ENCODE measurements around the gene IFNLR1. TPM values are rescaled to one million over a fixed set of nuclear protein-coding genes. Genes with fewer than 3 reads are reported as not detected.
A peak's percentile ranks its signal among the peaks of the same experiment; 100 is the strongest.

Gene IFNLR1
- total and polyA plus RNA-seq, 2 donors (not counting 3 experiments of a cell fraction or from before 2014, with no cell fraction given): 0.01 TPM; not detected in 1

DNA sequence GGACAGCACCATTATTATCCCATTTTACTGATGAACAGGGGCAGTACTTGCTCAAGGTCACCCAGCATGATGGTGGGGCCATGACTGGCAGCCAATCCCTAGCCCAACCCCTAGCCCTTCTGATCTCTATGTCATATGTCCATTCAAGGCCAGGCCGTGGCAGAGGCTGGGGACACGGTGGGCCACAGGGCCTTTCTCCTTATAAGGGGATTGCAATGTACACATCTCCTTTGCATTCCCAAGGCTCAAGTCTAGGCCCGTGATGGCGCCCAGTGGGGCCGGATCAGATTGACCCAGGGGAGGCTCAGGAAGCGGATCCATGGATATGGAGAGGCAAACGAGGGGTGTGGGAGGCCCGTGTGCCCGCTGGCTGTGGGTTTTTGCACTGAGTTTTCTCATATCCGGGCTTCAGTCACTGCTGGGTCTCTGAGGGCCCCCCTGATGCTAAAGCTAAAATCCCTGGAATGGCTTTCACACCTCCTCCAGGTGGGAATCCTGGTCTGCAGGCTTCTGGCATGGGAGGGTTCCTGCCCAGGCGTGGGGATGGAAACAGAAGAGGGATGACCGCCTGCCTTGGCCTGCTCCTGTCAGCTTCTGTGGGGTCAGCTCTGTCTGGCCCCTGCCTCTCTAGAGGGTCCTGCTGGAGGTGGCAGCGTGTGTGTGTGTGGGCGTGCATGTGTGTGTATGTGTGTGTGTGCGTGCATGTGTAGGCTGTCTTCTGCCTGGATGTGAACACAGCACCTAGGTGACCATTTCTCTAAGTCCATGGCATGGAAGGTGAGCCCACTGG is 77.2 kb downstream of the IFNLR1 start:
- FAIRE-seq: no peak
- Histone ChIP-seq H2AFZ (ENCODE audit: low read depth, low read length) (no peak overlapping the region), H3K27me3 (ENCODE audit: control insufficient read depth in 2 of 2, insufficient read depth in 2 of 2, low read length in 2 of 2) (peaks cover 0 to 2% of the 10 kb centered on the region in 2 experiments), H3K79me2 (ENCODE audit: control insufficient read depth, insufficient read depth, low read length) (no peaks in the 10 kb centered on the region), H3K9ac (replicated peaks; ENCODE audit: extremely low read depth, insufficient read depth, low read length) (no peak overlapping the region), H3K9me3 (replicated peaks; ENCODE audit: control insufficient read depth, insufficient read depth, low read length) (no peaks in the 10 kb centered on the region), H3K36me3 (ENCODE audit: control insufficient read depth in 2 of 2, extremely low read depth in 1 of 2, insufficient read depth in 2 of 2, low read length in 2 of 2) (no peaks in the 10 kb centered on the region), H3K4me3 (replicated peaks in 1 of 3; ENCODE audit: insufficient read depth in 1 of 3, low read depth in 1 of 3, low read length in 3 of 3) (no peak overlapping the region), H4K20me1 (replicated peaks; ENCODE audit: control insufficient read depth, extremely low read depth, insufficient read depth, low read length) (no peaks in the 10 kb centered on the region), H3K27ac (ENCODE audit: insufficient read depth, low read depth, low read length) (no peak overlapping the region), H3K4me1 (ENCODE audit: control insufficient read depth, extremely low read depth, insufficient read depth, low read length) (peaks cover 25% of the 10 kb centered on the region), H3K9me1 (replicated peaks; ENCODE audit: control insufficient read depth, extremely low read depth, insufficient read depth, low read length) (no peaks in the 10 kb centered on the region), H3K4me2 (ENCODE audit: insufficient read depth, low read length) (no peak overlapping the region)
- CTCF ChIA-PET: interaction anchor here (3.2 kb wide), 1 partner anchor 41 kb away, joined by 26 read pairs; no protein-coding TSS in a partner anchor
- intact Hi-C loops (cut with micrococcal nuclease) (loop anchor here (5.0 kb wide), 1 partner anchor 153 kb away; the partner anchor contains the start of gene PNRC2), dilution Hi-C loops (cut with MboI; ENCODE audit: extremely low pct_ligation_motif_present, low sequenced_read_pairs) (no loop called here)
- TF ChIP-seq POLR2A (IDR thresholded peaks at IDR 0.05; ENCODE audit: low read depth, low read length): no peak
- no peak for DNase-seq (ENCODE audit: low read depth, low spot score)
- POLR2A ChIA-PET: no interaction called here
- no TSS peak for BruUV-seq (replicated peaks)

DNA sequence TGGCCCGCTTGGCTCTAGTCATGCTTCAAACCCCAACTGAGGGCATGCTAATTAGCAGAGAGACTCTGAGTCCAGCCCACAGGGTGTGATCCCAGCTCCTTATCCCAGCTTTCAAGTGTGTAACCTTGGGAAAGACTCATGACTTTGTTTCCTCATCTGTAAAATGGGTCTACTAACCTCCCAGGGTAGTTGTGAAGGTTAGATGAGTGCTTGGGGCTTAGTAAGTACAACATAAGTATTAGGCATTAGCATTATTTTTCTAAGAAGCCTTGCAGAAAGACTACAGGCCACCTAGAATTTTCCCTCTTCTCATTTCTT is 78.0 kb downstream of the IFNLR1 start:
- Histone ChIP-seq H3K9ac (replicated peaks; ENCODE audit: extremely low read depth, insufficient read depth, low read length) (no peak overlapping the region), H3K27ac (ENCODE audit: insufficient read depth, low read depth, low read length) (peak overlapping the region; percentile 53), H3K4me3 (replicated peaks in 1 of 3; ENCODE audit: insufficient read depth in 1 of 3, low read depth in 1 of 3, low read length in 3 of 3) (no peak overlapping the region), H3K4me2 (ENCODE audit: insufficient read depth, low read length) (no peak overlapping the region), H3K9me3 (replicated peaks; ENCODE audit: control insufficient read depth, insufficient read depth, low read length) (no peaks in the 10 kb centered on the region), H3K36me3 (ENCODE audit: control insufficient read depth in 2 of 2, extremely low read depth in 1 of 2, insufficient read depth in 2 of 2, low read length in 2 of 2) (no peaks in the 10 kb centered on the region), H3K4me1 (ENCODE audit: control insufficient read depth, extremely low read depth, insufficient read depth, low read length) (peaks cover 25% of the 10 kb centered on the region), H3K9me1 (replicated peaks; ENCODE audit: control insufficient read depth, extremely low read depth, insufficient read depth, low read length) (no peaks in the 10 kb centered on the region), H2AFZ (ENCODE audit: low read depth, low read length) (peak overlapping the region; percentile 91), H3K27me3 (ENCODE audit: control insufficient read depth in 2 of 2, insufficient read depth in 2 of 2, low read length in 2 of 2) (peaks cover 0 to 2% of the 10 kb centered on the region in 2 experiments), H4K20me1 (replicated peaks; ENCODE audit: control insufficient read depth, extremely low read depth, insufficient read depth, low read length) (no peaks in the 10 kb centered on the region), H3K79me2 (ENCODE audit: control insufficient read depth, insufficient read depth, low read length) (no peaks in the 10 kb centered on the region)
- DNase-seq (ENCODE audit: low read depth, low spot score) (no peak), FAIRE-seq (no peak)
- no peak for TF ChIP-seq JUN (IDR thresholded peaks at IDR 0.05; ENCODE audit: borderline replicate concordance, insufficient read depth, insufficient read length, low read depth)
- TF ChIP-seq, protein P1, sequence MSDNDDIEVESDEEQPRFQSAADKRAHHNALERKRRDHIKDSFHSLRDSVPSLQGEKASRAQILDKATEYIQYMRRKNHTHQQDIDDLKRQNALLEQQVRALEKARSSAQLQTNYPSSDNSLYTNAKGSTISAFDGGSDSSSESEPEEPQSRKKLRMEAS (IDR thresholded peaks at IDR 0.05; ENCODE audit: insufficient read depth, insufficient read length): no peak
- dilution Hi-C loops (cut with MboI; ENCODE audit: extremely low pct_ligation_motif_present, low sequenced_read_pairs) (no loop called here), intact Hi-C loops (cut with micrococcal nuclease) (no loop called here)
- POLR2A ChIA-PET: interaction anchor here (0.9 kb wide), 1 partner anchor 38 kb away, joined by 3 read pairs; no protein-coding TSS in a partner anchor
- no TSS peak for BruUV-seq (replicated peaks)
- CTCF ChIA-PET: interaction anchor here (0.9 to 1.5 kb wide), 3 partner anchors 9 to 38 kb away, joined by 4 read pairs; no protein-coding TSS in a partner anchor

Measured in endothelial cell of umbilical vein (primary cell).